ENCODE measurements around the gene MCTP2.

MCTP2 gene

GRCh38 chr15:94367726-94368535 is 136.6 kb downstream of the MCTP2 start:
- no peak for TF ChIP-seq EZH2phosphoT487 (IDR thresholded peaks at IDR 0.05; ENCODE audit: borderline replicate concordance, low read length)
- TF ChIP-seq, protein P1, sequence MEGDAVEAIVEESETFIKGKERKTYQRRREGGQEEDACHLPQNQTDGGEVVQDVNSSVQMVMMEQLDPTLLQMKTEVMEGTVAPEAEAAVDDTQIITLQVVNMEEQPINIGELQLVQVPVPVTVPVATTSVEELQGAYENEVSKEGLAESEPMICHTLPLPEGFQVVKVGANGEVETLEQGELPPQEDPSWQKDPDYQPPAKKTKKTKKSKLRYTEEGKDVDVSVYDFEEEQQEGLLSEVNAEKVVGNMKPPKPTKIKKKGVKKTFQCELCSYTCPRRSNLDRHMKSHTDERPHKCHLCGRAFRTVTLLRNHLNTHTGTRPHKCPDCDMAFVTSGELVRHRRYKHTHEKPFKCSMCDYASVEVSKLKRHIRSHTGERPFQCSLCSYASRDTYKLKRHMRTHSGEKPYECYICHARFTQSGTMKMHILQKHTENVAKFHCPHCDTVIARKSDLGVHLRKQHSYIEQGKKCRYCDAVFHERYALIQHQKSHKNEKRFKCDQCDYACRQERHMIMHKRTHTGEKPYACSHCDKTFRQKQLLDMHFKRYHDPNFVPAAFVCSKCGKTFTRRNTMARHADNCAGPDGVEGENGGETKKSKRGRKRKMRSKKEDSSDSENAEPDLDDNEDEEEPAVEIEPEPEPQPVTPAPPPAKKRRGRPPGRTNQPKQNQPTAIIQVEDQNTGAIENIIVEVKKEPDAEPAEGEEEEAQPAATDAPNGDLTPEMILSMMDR (IDR thresholded peaks at IDR 0.05; ENCODE audit: low read depth, low read length, poor library complexity, severe bottlenecking): no peak
- no peaks in the 10 kb centered on the region for H3F3A ChIP-seq (ENCODE audit: control insufficient read depth, insufficient read depth)
- H4K20me1 ChIP-seq (ENCODE audit: control insufficient read depth, insufficient read depth, low read depth, low read length): no peaks in the 10 kb centered on the region
- no peaks in the 10 kb centered on the region for H3K4me1 ChIP-seq (ENCODE audit: control insufficient read depth, low read length)
- H3K79me2 ChIP-seq (ENCODE audit: control insufficient read depth, low read length): no peaks in the 10 kb centered on the region
- no peaks in the 10 kb centered on the region for H3K9me2 ChIP-seq (replicated peaks; ENCODE audit: control insufficient read depth, low read length)
- no peaks in the 10 kb centered on the region for H3K27me3 ChIP-seq (ENCODE audit: control insufficient read depth, low read length)
- H3K36me3 ChIP-seq (ENCODE audit: control insufficient read depth, low read length): peaks cover 58% of the 10 kb centered on the region
- H3K4me3 ChIP-seq (ENCODE audit: low read length): no peak overlapping the region
- H3K9me3 ChIP-seq (ENCODE audit: control insufficient read depth, insufficient read depth, low read length): no peaks in the 10 kb centered on the region
- no peak overlapping the region for H3K4me2 ChIP-seq (ENCODE audit: low read length)
- no peak overlapping the region for H3K27ac ChIP-seq (ENCODE audit: low read depth, low read length)

- H4K20me1 ChIP-seq (ENCODE audit: control insufficient read depth, insufficient read depth, low read depth, low read length): no peaks in the 10 kb centered on the region
- no peaks in the 10 kb centered on the region for H3K9me2 ChIP-seq (replicated peaks; ENCODE audit: control insufficient read depth, low read length)
- H3K4me3 ChIP-seq (ENCODE audit: low read length): no peak overlapping the region
- no peaks in the 10 kb centered on the region for H3K4me1 ChIP-seq (ENCODE audit: control insufficient read depth, low read length)
- no peaks in the 10 kb centered on the region for H3K27me3 ChIP-seq (ENCODE audit: control insufficient read depth, low read length)
- no peaks in the 10 kb centered on the region for H3K79me2 ChIP-seq (ENCODE audit: control insufficient read depth, low read length)
- H3K9me3 ChIP-seq (ENCODE audit: control insufficient read depth, insufficient read depth, low read length): no peaks in the 10 kb centered on the region
- H3F3A ChIP-seq (ENCODE audit: control insufficient read depth, insufficient read depth): no peaks in the 10 kb centered on the region
- H3K36me3 ChIP-seq (ENCODE audit: control insufficient read depth, low read length): peaks cover 71% of the 10 kb centered on the region
- H3K27ac ChIP-seq (ENCODE audit: low read depth, low read length): no peak overlapping the region
- no peak for TF ChIP-seq EZH2phosphoT487 (IDR thresholded peaks at IDR 0.05; ENCODE audit: borderline replicate concordance, low read length)
- TF ChIP-seq, protein P1 (IDR thresholded peaks at IDR 0.05; ENCODE audit: low read depth, low read length, poor library complexity, severe bottlenecking): no peak
- H3K4me2 ChIP-seq (ENCODE audit: low read length): no peak overlapping the region
Measured at GRCh38 chr15:94370206-94370935, 139.0 kb downstream of the MCTP2 start.

- Histone ChIP-seq H3K9me2 (replicated peaks; ENCODE audit: control insufficient read depth, low read length) (no peaks in the 10 kb centered on the region), H3K9me3 (ENCODE audit: control insufficient read depth, insufficient read depth, low read length) (no peaks in the 10 kb centered on the region), H3K27ac (ENCODE audit: low read depth, low read length) (no peak overlapping the region), H3K4me3 (ENCODE audit: low read length) (no peak overlapping the region), H4K20me1 (ENCODE audit: control insufficient read depth, insufficient read depth, low read depth, low read length) (no peaks in the 10 kb centered on the region), H3K4me2 (ENCODE audit: low read length) (no peak overlapping the region), H3K27me3 (ENCODE audit: control insufficient read depth, low read length) (no peaks in the 10 kb centered on the region), H3F3A (ENCODE audit: control insufficient read depth, insufficient read depth) (no peaks in the 10 kb centered on the region), H3K36me3 (ENCODE audit: control insufficient read depth, low read length) (peaks cover 71% of the 10 kb centered on the region), H3K79me2 (ENCODE audit: control insufficient read depth, low read length) (no peaks in the 10 kb centered on the region), H3K4me1 (ENCODE audit: control insufficient read depth, low read length) (no peaks in the 10 kb centered on the region)
- TF ChIP-seq, protein P1 (IDR thresholded peaks at IDR 0.05; ENCODE audit: low read depth, low read length, poor library complexity, severe bottlenecking): no peak
- TF ChIP-seq EZH2phosphoT487 (IDR thresholded peaks at IDR 0.05; ENCODE audit: borderline replicate concordance, low read length): no peak
Measured at GRCh38 chr15:94370936-94371285, 139.6 kb downstream of the MCTP2 start.

Data from DOHH2 (cell line).